HL-60 (cell line): ENCODE measurements around the gene XIRP2.

ENCODE experiments used
- DNase-seq, 2 experiments: peaks; one replicate each; pipeline ENCODE4 v3.0.0-alpha.2; 2010 to 2020; ENCODE audit warnings: low read depth in 1 of 2, low spot score in 1 of 2
- H3K27ac ChIP-seq: fragments of 250-450 bp; sonication (Bioruptor Pico); replicated peaks from 2 replicates; pipeline ENCODE4 v1.5.1; 2020; ENCODE audit warnings: mild to moderate bottlenecking, moderate library complexity
- H3K27me3 ChIP-seq: fragments of 250-450 bp; sonication (Bioruptor Pico); 2 replicates; pipeline ENCODE4 v1.5.1; 2021; ENCODE audit warnings: mild to moderate bottlenecking, moderate library complexity; ENCODE audit not compliant: insufficient read depth, poor library complexity, severe bottlenecking
- H3K4me3 ChIP-seq: replicated peaks from 2 replicates; pipeline ENCODE4 v1.5.1; 2011; ENCODE audit warnings: mild to moderate bottlenecking, control low read depth, low read length; ENCODE audit not compliant: insufficient read depth
- GABPA ChIP-seq: IDR thresholded peaks from 2 replicates; pipeline ENCODE4 v1.6.1; 2012; ENCODE audit warnings: low read depth
- POLR2AphosphoS5 ChIP-seq: IDR thresholded peaks from 2 replicates; pipeline ENCODE4 v1.6.1; 2012; ENCODE audit warnings: low read depth
- REST ChIP-seq: IDR thresholded peaks from 2 replicates; pipeline ENCODE4 v1.6.1; 2012; ENCODE audit warnings: low read depth; ENCODE audit not compliant: insufficient replicate concordance
- SPI1 ChIP-seq: IDR thresholded peaks from 2 replicates; pipeline ENCODE4 v1.6.1; 2012; ENCODE audit warnings: low read depth, mild to moderate bottlenecking, borderline replicate concordance
- TF ChIP-seq, protein P1 (sequence below): IDR thresholded peaks from one replicate; pipeline ENCODE4 v1.5.1; 2011; ENCODE audit warnings: low read length, control low read depth, inconsistent platforms; ENCODE audit not compliant: insufficient read depth

The XIRP2 gene

DNA sequence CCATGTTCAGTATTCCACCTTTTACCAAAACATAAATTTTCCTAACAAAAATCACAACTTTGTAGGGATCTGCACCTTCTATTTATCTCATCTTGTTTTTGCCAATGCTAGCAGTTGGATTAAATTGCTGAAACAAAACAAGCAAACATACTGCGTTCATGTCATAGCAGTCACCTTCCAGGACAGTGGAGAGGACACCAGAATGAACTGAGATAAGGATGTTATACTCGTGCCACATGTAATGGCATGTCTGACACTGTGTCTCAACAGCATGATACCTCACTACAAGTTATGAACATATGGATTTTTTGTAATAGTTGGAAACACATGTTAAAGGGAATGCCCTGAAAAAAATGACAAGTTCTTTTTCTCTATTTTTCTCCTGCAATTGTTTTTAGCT lies 245.3 kb downstream of the XIRP2 start:
- TF ChIP-seq SPI1 (no peak), GABPA (no peak), POLR2AphosphoS5 (no peak), REST (no peak)
- TF ChIP-seq, protein P1, sequence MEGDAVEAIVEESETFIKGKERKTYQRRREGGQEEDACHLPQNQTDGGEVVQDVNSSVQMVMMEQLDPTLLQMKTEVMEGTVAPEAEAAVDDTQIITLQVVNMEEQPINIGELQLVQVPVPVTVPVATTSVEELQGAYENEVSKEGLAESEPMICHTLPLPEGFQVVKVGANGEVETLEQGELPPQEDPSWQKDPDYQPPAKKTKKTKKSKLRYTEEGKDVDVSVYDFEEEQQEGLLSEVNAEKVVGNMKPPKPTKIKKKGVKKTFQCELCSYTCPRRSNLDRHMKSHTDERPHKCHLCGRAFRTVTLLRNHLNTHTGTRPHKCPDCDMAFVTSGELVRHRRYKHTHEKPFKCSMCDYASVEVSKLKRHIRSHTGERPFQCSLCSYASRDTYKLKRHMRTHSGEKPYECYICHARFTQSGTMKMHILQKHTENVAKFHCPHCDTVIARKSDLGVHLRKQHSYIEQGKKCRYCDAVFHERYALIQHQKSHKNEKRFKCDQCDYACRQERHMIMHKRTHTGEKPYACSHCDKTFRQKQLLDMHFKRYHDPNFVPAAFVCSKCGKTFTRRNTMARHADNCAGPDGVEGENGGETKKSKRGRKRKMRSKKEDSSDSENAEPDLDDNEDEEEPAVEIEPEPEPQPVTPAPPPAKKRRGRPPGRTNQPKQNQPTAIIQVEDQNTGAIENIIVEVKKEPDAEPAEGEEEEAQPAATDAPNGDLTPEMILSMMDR = no peak
- H3K4me3 ChIP-seq = no peak overlapping the region
- DNase-seq = no peak

DNA sequence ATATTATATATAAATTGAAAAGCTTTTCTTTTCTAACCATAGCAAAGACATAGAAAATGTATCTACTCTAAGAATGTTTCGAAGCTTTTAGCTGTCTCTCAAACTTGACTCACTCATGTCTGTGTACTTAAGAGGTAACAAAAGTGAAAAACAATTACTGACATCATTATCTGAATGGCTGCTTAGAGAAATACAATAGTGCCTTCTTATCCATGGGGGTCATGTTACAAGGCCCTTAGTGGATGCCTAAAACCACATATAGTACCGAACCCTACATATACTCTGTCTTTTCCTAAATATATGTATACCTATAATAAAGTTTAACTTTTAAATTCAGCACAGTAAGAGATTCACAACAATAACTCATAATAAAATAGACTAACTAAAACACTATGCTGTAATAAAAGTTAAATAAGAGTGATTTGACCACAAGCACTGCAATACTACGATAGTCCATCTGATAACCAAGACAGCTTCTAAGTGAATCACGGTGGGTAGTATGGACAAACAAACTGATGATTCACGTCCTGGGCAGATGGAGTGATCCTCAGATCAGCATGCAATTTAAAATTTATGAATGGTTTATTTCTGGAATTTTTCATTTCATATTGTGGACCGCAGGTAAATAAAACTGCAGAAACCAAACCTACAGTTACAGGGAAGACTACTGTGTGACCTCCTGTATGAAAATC lies 246.2 kb downstream of the XIRP2 start:
- Histone ChIP-seq H3K4me3 (no peak overlapping the region), H3K27me3 (no peaks in the 10 kb centered on the region), H3K27ac (no peak overlapping the region)
- TF ChIP-seq GABPA (no peak), POLR2AphosphoS5 (no peak), SPI1 (no peak), REST (no peak)
- TF ChIP-seq, protein P1 = no peak
- no peak for DNase-seq

More for the DNA sequence above, 245.3 kb downstream of the XIRP2 start:
- Histone ChIP-seq H3K27me3 (no peaks in the 10 kb centered on the region), H3K27ac (no peak overlapping the region)

DNA sequence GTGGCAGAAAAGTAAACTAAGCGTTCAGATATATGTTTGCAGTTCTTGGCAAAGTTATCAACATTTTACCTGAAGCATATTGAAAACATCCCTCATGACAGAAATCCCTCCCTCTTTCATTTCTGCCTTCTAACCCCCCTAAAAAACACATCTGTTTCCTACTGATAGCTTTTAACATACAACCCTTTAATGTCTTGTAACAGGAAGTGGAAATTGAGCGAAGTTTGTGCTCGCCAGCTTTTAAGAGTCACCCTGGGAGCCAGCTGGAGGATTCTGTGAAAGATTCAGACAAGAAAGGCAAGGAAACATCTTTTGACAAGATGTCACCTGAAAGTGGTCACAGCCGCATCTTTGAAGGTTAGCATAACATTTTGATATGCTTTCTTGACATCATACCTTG lies 247.4 kb downstream of the XIRP2 start:
- no peak for DNase-seq
- no peak overlapping the region for H3K4me3 ChIP-seq
- TF ChIP-seq, protein P1 = no peak
- TF ChIP-seq POLR2AphosphoS5 (no peak), GABPA (no peak), REST (no peak), SPI1 (no peak)
- H3K27me3 ChIP-seq = no peaks in the 10 kb centered on the region
- H3K27ac ChIP-seq = no peak overlapping the region
